Measurements from ENCODE around the gene AP2B1. TPM values are rescaled to one million over a fixed set of nuclear protein-coding genes. Genes with fewer than 3 reads are reported as not detected.
A peak's percentile ranks its signal among the peaks of the same experiment; 100 is the strongest.

Gene AP2B1
- 199 TPM for polyA plus RNA-seq (2013, experiment 1 of 4)
- polyA plus RNA-seq (2013, experiment 2 of 4) = 208 TPM
- polyA plus RNA-seq (2013, experiment 3 of 4) = 144 TPM
- polyA plus RNA-seq (2013, experiment 4 of 4) = 157 TPM

- no peaks in the 10 kb centered on the region for H3K4me1 ChIP-seq (ENCODE audit: control insufficient read depth, insufficient read depth, low read length)
- peak within 1 kb of the TSS; percentile 95 for H3K27ac ChIP-seq (ENCODE audit: insufficient read depth, low read depth, low read length, poor library complexity, severe bottlenecking)
- no peaks in the 10 kb centered on the region for H3K36me3 ChIP-seq (ENCODE audit: control insufficient read depth, insufficient read depth, low read length)
- H3K9me3 ChIP-seq (ENCODE audit: control insufficient read depth, low read length) = no peaks in the 10 kb centered on the region
- WGBS, 2 experiments = 0 to 1% methylated on average over 50 of the region's 50 CpGs
- H3K27me3 ChIP-seq (ENCODE audit: control insufficient read depth, insufficient read depth, low read length, poor library complexity, severe bottlenecking) = peaks cover 4% of the 10 kb centered on the region
- H3K4me3 ChIP-seq (ENCODE audit: insufficient read depth, low read depth, low read length) = peak within 1 kb of the TSS; percentile 96
Measured at GRCh38 chr17:35587074-35587961, at the start of gene AP2B1. Gene AP2B1 (plus strand): TSS chr17:35587322. CDS start chr17:35594031, 6,709 bp downstream.

- Histone ChIP-seq H3K36me3 (ENCODE audit: control insufficient read depth, insufficient read depth, low read length) (no peaks in the 10 kb centered on the region), H3K27me3 (ENCODE audit: control insufficient read depth, insufficient read depth, low read length, poor library complexity, severe bottlenecking) (no peaks in the 10 kb centered on the region), H3K4me1 (ENCODE audit: control insufficient read depth, insufficient read depth, low read length) (no peaks in the 10 kb centered on the region), H3K9me3 (ENCODE audit: control insufficient read depth, low read length) (no peaks in the 10 kb centered on the region), H3K4me3 (ENCODE audit: insufficient read depth, low read depth, low read length) (no peak within 1 kb of the TSS), H3K27ac (ENCODE audit: insufficient read depth, low read depth, low read length, poor library complexity, severe bottlenecking) (no peak within 1 kb of the TSS)
- 87 to 100% methylated on average over 2 of the region's 2 CpGs for WGBS, 2 experiments
Measured at GRCh38 chr17:35537601-35538141, 49.5 kb upstream of the AP2B1 start, which contains the start of gene SLFN12L. Gene SLFN12L (minus strand): TSS chr17:35537678. CDS start chr17:35522364, 15,314 bp downstream.

DNA sequence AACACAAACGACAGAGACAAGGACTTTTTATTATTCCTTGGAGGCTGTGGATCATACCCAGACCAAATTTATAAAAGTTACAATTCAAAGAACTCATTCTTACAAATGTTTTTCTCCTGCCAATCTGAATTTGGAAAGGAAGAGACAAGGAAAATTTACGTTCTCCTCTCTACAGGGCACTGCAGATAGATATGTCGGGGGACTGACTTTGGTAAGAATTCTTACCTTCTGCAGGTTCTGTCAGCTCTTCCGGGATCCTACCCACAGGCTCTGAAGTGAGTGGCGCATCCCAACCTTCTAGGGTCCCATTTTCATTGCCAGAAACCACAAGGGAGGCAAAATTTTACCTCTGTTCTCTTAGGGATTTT is 47.5 kb upstream of the AP2B1 start:
- Histone ChIP-seq H3K36me3 (ENCODE audit: control insufficient read depth, insufficient read depth, low read length) (no peaks in the 10 kb centered on the region), H3K9me3 (ENCODE audit: control insufficient read depth, low read length) (no peaks in the 10 kb centered on the region), H3K4me1 (ENCODE audit: control insufficient read depth, insufficient read depth, low read length) (no peaks in the 10 kb centered on the region), H3K4me3 (ENCODE audit: insufficient read depth, low read depth, low read length) (no peak overlapping the region), H3K27ac (ENCODE audit: insufficient read depth, low read depth, low read length, poor library complexity, severe bottlenecking) (no peak overlapping the region), H3K27me3 (ENCODE audit: control insufficient read depth, insufficient read depth, low read length, poor library complexity, severe bottlenecking) (no peaks in the 10 kb centered on the region)
- WGBS, 2 experiments = 67 to 69% methylated on average over 5 of the region's 5 CpGs

- Histone ChIP-seq H3K36me3 (ENCODE audit: control insufficient read depth, insufficient read depth, low read length) (no peaks in the 10 kb centered on the region), H3K4me1 (ENCODE audit: control insufficient read depth, insufficient read depth, low read length) (no peaks in the 10 kb centered on the region), H3K9me3 (ENCODE audit: control insufficient read depth, low read length) (no peaks in the 10 kb centered on the region), H3K27ac (ENCODE audit: insufficient read depth, low read depth, low read length, poor library complexity, severe bottlenecking) (no peak overlapping the region), H3K4me3 (ENCODE audit: insufficient read depth, low read depth, low read length) (no peak overlapping the region), H3K27me3 (ENCODE audit: control insufficient read depth, insufficient read depth, low read length, poor library complexity, severe bottlenecking) (no peaks in the 10 kb centered on the region)
- 93 to 96% methylated on average over 6 to 8 of the region's 8 CpGs for WGBS, 2 experiments
Measured at GRCh38 chr17:35540589-35541404, 46.3 kb upstream of the AP2B1 start.

- Histone ChIP-seq H3K27ac (ENCODE audit: insufficient read depth, low read depth, low read length, poor library complexity, severe bottlenecking) (no peak overlapping the region), H3K27me3 (ENCODE audit: control insufficient read depth, insufficient read depth, low read length, poor library complexity, severe bottlenecking) (no peaks in the 10 kb centered on the region), H3K36me3 (ENCODE audit: control insufficient read depth, insufficient read depth, low read length) (no peaks in the 10 kb centered on the region), H3K4me1 (ENCODE audit: control insufficient read depth, insufficient read depth, low read length) (no peaks in the 10 kb centered on the region), H3K4me3 (ENCODE audit: insufficient read depth, low read depth, low read length) (no peak overlapping the region), H3K9me3 (ENCODE audit: control insufficient read depth, low read length) (no peaks in the 10 kb centered on the region)
- WGBS, 2 experiments = 96 to 100% methylated on average over 1 of the region's 1 CpG
Measured at GRCh38 chr17:35541434-35541833, 45.7 kb upstream of the AP2B1 start.

GRCh38 chr17:35542990-35543389 is 44.1 kb upstream of the AP2B1 start:
- Histone ChIP-seq H3K36me3 (ENCODE audit: control insufficient read depth, insufficient read depth, low read length) (no peaks in the 10 kb centered on the region), H3K4me1 (ENCODE audit: control insufficient read depth, insufficient read depth, low read length) (no peaks in the 10 kb centered on the region), H3K4me3 (ENCODE audit: insufficient read depth, low read depth, low read length) (no peak overlapping the region), H3K9me3 (ENCODE audit: control insufficient read depth, low read length) (no peaks in the 10 kb centered on the region), H3K27ac (ENCODE audit: insufficient read depth, low read depth, low read length, poor library complexity, severe bottlenecking) (no peak overlapping the region), H3K27me3 (ENCODE audit: control insufficient read depth, insufficient read depth, low read length, poor library complexity, severe bottlenecking) (peaks cover 5% of the 10 kb centered on the region)

DNA sequence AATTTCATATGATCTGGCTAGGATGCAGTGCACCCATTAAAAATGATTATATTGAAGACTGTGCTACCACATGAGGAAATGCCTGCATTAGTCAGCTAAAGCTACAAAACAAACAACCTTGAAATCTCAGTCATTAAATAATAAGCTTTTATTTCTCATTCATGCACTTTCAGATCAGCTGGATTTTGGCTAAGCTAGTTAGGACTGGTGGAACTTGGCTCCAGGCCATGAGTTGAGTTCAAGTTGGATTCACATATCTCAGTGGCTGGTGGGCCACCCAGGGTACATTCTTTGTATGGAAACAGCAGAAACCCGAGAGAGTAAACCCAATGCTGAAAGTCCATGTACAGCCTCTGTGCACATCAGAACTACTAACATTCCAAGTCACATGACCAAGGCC is 43.3 kb upstream of the AP2B1 start:
- Histone ChIP-seq H3K4me1 (ENCODE audit: control insufficient read depth, insufficient read depth, low read length) (no peaks in the 10 kb centered on the region), H3K36me3 (ENCODE audit: control insufficient read depth, insufficient read depth, low read length) (no peaks in the 10 kb centered on the region), H3K27ac (ENCODE audit: insufficient read depth, low read depth, low read length, poor library complexity, severe bottlenecking) (no peak overlapping the region), H3K9me3 (ENCODE audit: control insufficient read depth, low read length) (no peaks in the 10 kb centered on the region), H3K4me3 (ENCODE audit: insufficient read depth, low read depth, low read length) (no peak overlapping the region), H3K27me3 (ENCODE audit: control insufficient read depth, insufficient read depth, low read length, poor library complexity, severe bottlenecking) (peaks cover 7% of the 10 kb centered on the region)
- 74 to 83% methylated on average over 1 of the region's 1 CpG for WGBS, 2 experiments

- H3K27ac ChIP-seq (ENCODE audit: insufficient read depth, low read depth, low read length, poor library complexity, severe bottlenecking) = no peak overlapping the region
- no peak overlapping the region for H3K4me3 ChIP-seq (ENCODE audit: insufficient read depth, low read depth, low read length)
- H3K9me3 ChIP-seq (ENCODE audit: control insufficient read depth, low read length) = no peaks in the 10 kb centered on the region
- H3K36me3 ChIP-seq (ENCODE audit: control insufficient read depth, insufficient read depth, low read length) = no peaks in the 10 kb centered on the region
- no peaks in the 10 kb centered on the region for H3K4me1 ChIP-seq (ENCODE audit: control insufficient read depth, insufficient read depth, low read length)
- WGBS, 2 experiments = 71 to 80% methylated on average over 1 of the region's 1 CpG
- peaks cover 7% of the 10 kb centered on the region for H3K27me3 ChIP-seq (ENCODE audit: control insufficient read depth, insufficient read depth, low read length, poor library complexity, severe bottlenecking)
Measured at GRCh38 chr17:35545150-35545549, 42.0 kb upstream of the AP2B1 start.

- no peaks in the 10 kb centered on the region for H3K36me3 ChIP-seq (ENCODE audit: control insufficient read depth, insufficient read depth, low read length)
- peaks cover 7% of the 10 kb centered on the region for H3K27me3 ChIP-seq (ENCODE audit: control insufficient read depth, insufficient read depth, low read length, poor library complexity, severe bottlenecking)
- H3K27ac ChIP-seq (ENCODE audit: insufficient read depth, low read depth, low read length, poor library complexity, severe bottlenecking) = no peak overlapping the region
- WGBS, 2 experiments = 90 to 93% methylated on average over 1 of the region's 1 CpG
- no peak overlapping the region for H3K4me3 ChIP-seq (ENCODE audit: insufficient read depth, low read depth, low read length)
- no peaks in the 10 kb centered on the region for H3K4me1 ChIP-seq (ENCODE audit: control insufficient read depth, insufficient read depth, low read length)
- H3K9me3 ChIP-seq (ENCODE audit: control insufficient read depth, low read length) = no peaks in the 10 kb centered on the region
Measured at GRCh38 chr17:35546487-35546886, 40.6 kb upstream of the AP2B1 start.
